GM21515 (cell line): ENCODE data around the gene ALDH8A1.
"Not testable (repeated sequence)": the region's sequence is repeated elsewhere in the genome, so short reads cannot be mapped to it uniquely, and the experiment has no call there.

ENCODE experiments used
- ATAC-seq: cut with Tn5 transposase; IDR thresholded peaks from one replicate; pipeline ENCODE4 v1.9.1; 2021; ENCODE audit not compliant: unreplicated experiment

The ALDH8A1 gene

GRCh38 chr6:134911547-134911946 is 38.4 kb downstream of the ALDH8A1 start:
- no peak for ATAC-seq

- ATAC-seq, result no peak
These were observed 39.3 kb downstream of the ALDH8A1 start for GRCh38 chr6:134910593-134910935.

- no peak for ATAC-seq
These were observed 40.0 kb downstream of the ALDH8A1 start for GRCh38 chr6:134909701-134910592.

DNA sequence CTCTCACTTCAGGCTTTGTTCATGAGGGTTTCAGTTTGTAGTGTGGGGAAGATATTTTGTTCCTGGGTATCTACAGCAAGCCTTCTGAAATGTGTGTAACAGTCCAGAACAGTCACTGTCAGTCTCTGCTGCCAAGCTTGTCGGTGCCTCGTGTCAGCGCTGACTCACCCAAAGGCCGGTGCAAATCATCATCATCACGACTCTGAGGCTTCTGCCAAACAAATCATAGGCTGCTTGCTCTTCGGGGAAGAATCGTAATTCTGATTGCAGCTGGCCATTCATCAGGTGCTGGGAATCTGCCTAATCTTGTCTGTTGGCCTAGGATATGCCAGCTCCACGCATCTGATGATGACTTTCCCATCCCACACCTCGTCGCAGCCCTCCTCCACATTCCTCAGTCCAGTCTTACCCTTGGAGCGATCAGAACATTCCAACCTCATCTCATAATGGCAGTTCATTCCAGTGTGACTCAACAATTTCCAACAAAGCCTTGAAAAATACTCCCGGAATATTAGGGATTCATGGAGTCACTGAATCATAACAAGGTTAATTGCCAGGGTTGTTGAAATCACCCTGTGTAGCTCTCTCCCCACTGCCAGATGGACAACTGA is 40.9 kb downstream of the ALDH8A1 start:
- ATAC-seq, result no peak

DNA sequence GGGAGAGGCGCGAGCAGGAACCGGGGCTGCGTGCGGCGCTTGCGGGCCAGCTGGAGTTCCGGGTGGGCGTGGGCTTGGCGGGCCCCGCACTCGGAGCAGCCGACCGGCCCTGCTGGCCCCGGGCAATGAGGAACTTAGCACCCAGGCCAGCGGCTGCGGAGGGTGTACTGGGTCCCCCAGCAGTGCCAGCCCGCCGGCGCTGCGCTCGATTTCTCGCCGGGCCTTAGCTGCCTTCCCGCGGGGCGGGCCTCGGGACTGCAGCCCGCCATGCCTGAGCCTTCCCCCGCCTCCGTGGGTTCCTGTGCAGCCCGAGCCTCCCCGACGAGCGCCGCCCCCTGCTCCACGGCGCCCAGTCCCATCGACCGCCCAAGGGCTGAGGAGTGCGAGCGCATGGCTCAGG is 45.2 kb downstream of the ALDH8A1 start:
- ATAC-seq, result not testable (repeated sequence)

DNA sequence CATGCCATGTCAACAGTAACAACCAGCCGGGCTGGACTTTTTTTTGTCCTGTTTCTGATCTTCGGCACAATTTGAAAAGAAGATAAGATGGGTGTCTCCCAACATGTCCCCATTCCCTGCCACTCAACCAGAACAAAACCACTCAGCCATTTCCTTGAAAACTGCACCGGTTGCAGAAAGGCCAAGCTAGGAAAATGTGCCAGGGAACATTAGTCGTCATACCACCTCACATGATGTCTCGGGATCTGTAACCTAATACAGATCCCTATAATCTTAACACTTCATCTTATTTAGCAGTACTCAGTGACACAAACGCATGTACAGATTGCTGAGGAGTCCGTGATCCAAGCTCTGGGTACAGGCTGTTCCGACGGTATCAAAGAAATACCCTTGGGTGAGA is 46.5 kb downstream of the ALDH8A1 start:
- ATAC-seq, result no peak

- no peak for ATAC-seq
These were observed 47.0 kb downstream of the ALDH8A1 start for GRCh38 chr6:134902936-134903335.

DNA sequence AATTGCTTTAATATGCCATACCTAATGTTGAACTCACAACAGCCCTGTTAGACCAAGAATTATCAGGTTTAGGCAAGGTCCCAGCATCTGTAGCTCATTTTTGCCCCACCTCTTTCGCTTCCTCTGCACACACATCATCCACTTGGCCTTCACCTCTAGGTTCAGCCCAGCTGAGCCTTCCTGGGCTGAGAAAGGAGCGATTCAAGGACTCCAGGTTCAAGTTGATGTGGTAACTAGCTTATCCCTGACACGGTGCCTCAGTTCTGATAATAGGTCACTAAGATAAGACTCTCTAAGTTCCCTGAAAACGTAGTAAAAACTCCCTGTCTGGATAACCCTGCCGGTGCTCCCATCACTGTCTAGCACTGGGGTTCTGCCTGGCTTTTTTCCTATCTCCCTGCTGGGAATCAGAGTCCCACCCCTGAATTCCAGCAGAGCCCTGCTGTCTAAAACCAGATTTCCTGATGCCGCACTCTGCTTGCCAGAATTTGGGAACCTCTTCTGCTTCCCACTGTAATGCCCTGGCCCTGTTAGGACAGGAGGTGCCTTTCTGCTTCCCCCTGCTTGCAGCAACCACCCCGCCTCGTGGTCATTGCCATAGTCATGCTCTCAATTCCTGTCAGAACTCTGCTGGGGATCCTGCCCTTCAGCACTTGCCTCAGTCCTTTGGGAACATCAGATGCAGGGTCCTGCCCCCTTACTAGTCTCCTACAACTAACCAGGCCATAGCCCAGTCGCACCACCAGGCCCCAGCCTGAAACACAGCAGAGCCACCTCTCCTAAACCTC is 47.6 kb downstream of the ALDH8A1 start:
- no peak for ATAC-seq

DNA sequence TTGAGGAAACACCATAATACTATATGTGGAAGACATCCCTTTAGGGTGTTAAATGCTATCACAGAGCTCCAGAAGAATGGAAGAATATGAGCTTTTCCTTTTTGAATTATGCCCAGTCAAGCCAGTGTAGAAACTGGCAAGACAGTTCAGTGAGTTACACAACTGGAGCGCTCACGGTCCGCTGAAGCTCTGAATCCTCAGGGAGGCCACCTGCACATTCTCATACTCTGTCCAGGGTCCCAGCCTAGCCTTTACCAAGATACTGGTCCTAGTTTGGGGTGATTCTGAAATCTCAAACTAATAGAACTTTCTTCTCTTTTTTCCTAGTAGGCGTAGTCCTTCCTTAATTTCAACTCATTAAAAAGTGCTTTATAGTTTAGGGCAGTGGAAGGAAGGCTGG is 51.3 kb downstream of the ALDH8A1 start:
- no peak for ATAC-seq

- not testable (repeated sequence) for ATAC-seq
These were observed 51.7 kb downstream of the ALDH8A1 start for GRCh38 chr6:134898166-134898565.

- no peak for ATAC-seq
These were observed 53.0 kb downstream of the ALDH8A1 start for GRCh38 chr6:134896910-134897309.

DNA sequence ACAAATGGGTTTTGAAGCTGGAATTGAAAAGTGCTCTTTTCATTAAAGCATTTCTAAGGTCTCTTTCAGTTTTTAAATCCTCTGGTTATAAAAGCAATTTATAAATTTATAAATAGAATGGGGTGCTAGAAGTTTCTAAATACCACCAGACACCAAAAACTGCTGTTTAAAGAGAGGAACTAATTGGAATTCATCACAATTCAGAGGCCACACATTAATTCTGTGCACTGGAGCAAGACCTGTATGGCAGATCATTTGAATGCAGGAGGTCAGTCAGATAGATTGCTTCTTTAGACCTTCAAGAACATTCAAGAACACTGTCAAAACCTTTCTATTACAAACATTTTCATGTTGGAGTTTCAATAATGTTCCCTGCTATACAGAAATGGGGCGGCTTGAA is 55.1 kb downstream of the ALDH8A1 start:
- no peak for ATAC-seq

DNA sequence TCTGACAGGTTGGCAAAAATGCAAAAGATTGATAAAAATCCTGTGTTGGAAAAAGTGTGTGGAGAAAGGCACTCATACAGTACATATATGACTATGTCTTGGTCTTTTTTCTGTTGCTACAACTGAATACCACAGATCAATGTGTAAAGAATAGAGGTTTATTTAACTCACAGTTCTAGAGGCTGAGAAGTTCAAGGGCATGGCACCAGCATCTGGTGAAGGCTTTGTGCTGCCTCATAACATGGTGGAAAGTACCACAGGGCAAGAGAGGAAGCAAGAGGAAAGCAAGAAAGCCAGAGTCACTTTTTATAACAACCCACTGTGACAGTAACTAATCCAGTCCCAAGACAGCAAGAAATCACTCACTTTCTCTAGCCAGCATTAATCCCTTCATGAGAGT is 57.5 kb downstream of the ALDH8A1 start:
- ATAC-seq, result no peak

GRCh38 chr6:134891633-134892032 is 58.3 kb downstream of the ALDH8A1 start:
- no peak for ATAC-seq

DNA sequence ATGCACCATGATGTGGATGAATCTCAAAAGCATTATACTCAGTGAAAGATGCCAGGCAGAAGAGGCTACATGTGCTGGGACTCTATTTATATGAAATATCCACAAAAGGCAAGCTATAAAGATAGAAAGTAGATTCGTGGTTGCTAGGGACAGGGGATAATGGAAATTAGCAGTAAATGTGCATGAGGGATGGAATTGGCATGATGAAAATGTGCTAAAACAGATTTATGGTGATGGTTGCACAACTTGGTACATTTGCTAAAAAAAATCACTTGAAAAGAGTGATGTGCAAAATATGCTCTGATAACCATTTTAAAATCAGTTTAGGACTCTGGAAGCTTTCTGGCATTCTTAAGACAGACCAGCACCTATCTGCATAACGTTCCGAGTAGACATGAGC is 61.6 kb downstream of the ALDH8A1 start:
- ATAC-seq, result no peak

- ATAC-seq, result no peak
These were observed 65.1 kb downstream of the ALDH8A1 start for GRCh38 chr6:134884752-134885151.

DNA sequence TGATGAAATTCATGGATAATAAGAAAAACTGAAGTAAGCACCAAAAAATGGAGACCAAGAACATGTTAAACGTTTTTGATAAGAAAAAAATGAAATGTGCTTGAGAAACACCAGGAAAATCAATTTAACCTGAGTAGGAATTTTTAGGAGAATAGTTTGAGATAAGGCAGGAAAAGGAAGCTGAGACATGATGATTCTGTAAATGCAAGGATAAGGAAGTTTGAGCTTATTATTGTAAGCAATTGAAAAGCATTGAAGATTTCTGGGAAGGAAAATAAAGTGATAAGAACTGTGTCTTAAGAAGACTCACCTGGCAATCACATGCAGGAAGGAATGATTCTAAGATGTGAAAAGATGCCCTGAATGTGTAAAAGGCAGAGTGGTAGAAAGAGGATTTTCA is 66.6 kb downstream of the ALDH8A1 start:
- no peak for ATAC-seq

DNA sequence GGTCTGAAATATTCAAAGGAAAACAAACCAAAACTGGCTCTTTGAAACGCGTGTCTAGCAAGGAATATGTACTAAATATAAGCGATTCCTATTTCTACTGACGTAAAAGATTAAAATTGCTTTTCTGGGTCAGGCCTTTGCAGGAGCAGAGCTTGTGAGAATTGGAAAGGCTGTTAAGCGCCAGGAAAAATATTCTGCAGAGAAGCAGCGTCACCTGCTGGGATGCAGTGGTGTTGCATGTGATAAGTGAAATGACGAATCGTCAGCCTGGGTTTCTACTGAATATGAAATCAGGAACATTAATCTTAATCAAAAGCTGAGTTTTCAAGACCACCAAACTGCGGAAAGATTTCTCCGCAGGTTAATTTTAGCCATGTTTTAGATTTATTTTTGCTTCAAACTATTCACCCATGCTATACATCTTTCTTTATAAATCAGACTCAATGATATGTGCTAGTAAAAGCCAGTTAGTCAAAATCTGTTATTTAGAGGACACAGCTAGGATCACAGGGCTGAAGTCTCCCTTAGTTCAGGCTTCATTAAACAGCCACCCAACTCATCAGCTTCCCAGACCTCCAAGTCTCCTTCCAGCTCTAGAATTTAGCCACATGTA is 67.4 kb downstream of the ALDH8A1 start:
- ATAC-seq, result peak; percentile 79

GRCh38 chr6:134880487-134881190 is 69.3 kb downstream of the ALDH8A1 start:
- no peak for ATAC-seq

- ATAC-seq, result no peak
These were observed 71.8 kb downstream of the ALDH8A1 start for GRCh38 chr6:134878136-134878535.

GRCh38 chr6:134875367-134875766 is 74.5 kb downstream of the ALDH8A1 start:
- ATAC-seq, result no peak
